Fibroblast of lung (primary cell): ENCODE data around the gene NCOR1. TPM values are rescaled to one million over a fixed set of nuclear protein-coding genes. Genes with fewer than 3 reads are reported as not detected.
"Not testable (repeated sequence)": the region's sequence is repeated elsewhere in the genome, so short reads cannot be mapped to it uniquely, and the experiment has no call there.

ENCODE experiments used
- DNase-seq, 2 donors: peaks; one replicate each; pipeline versions ENCODE4 v3.0.0 to v3.0.0-alpha.2; 2010; ENCODE audit warnings: low read depth in 2 of 2
- H2AFZ ChIP-seq: 2 replicates; pipeline ENCODE4 v1.5.1; 2012; ENCODE audit warnings: low read length, control low read depth, inconsistent platforms
- H3K27ac ChIP-seq: 2 replicates; pipeline ENCODE4 v1.5.1; 2011; ENCODE audit warnings: low read length, control low read depth; ENCODE audit not compliant: insufficient read depth
- H3K27me3 ChIP-seq: 2 replicates; pipeline ENCODE4 v1.5.1; 2011; ENCODE audit warnings: mild to moderate bottlenecking, low read length; ENCODE audit not compliant: control insufficient read depth, insufficient read depth
- H3K36me3 ChIP-seq: 2 replicates; pipeline ENCODE4 v1.5.1; 2011; ENCODE audit warnings: low read length; ENCODE audit not compliant: control insufficient read depth, insufficient read depth
- H3K4me1 ChIP-seq: 2 replicates; pipeline ENCODE4 v1.5.1; 2011; ENCODE audit warnings: low read length; ENCODE audit not compliant: control insufficient read depth, insufficient read depth; ENCODE audit errors: extremely low read depth
- H3K4me2 ChIP-seq: 2 replicates; pipeline ENCODE4 v1.5.1; 2011; ENCODE audit warnings: low read length, control low read depth; ENCODE audit not compliant: insufficient read depth; ENCODE audit errors: extremely low read depth
- H3K4me3 ChIP-seq, 4 experiments: fragments of 200-600 bp in 1 of 4; sonication (generic) in 1 of 4; replicated peaks in 1 of 4; 2 replicates each; pipeline ENCODE4 v1.5.1; 2011 to 2016; ENCODE audit warnings: low read length in 4 of 4, low read depth in 3 of 4, mild to moderate bottlenecking in 3 of 4, control low read depth in 2 of 4, inconsistent platforms in 1 of 4, mixed read lengths in 1 of 4; ENCODE audit not compliant: insufficient read depth in 1 of 4; ENCODE audit errors: control extremely low read depth in 1 of 4
- H3K79me2 ChIP-seq: 2 replicates; pipeline ENCODE4 v1.5.1; 2012; ENCODE audit warnings: mild to moderate bottlenecking, low read length, inconsistent platforms; ENCODE audit not compliant: control insufficient read depth, insufficient read depth
- H3K9ac ChIP-seq: 2 replicates; pipeline ENCODE4 v1.5.1; 2011; ENCODE audit warnings: mild to moderate bottlenecking, low read length, control low read depth; ENCODE audit not compliant: insufficient read depth
- H3K9me3 ChIP-seq: 2 replicates; pipeline ENCODE4 v1.5.1; 2012; ENCODE audit warnings: low read depth, low read length; ENCODE audit not compliant: control insufficient read depth, insufficient read depth
- H4K20me1 ChIP-seq: 2 replicates; pipeline ENCODE4 v1.5.1; 2011; ENCODE audit warnings: low read length; ENCODE audit not compliant: control insufficient read depth, insufficient read depth; ENCODE audit errors: extremely low read depth
- CTCF ChIP-seq, 2 donors: IDR thresholded peaks in 1 of 2; conservative IDR thresholded peaks in 1 of 2; 1 replicate in 1 of 2; 2 replicates in 1 of 2; pipeline ENCODE4 v1.5.1; 2011 to 2012; ENCODE audit warnings: low read length in 2 of 2, control low read depth in 1 of 2, inconsistent platforms in 1 of 2, low read depth in 1 of 2, mild to moderate bottlenecking in 1 of 2
- EZH2 ChIP-seq: IDR thresholded peaks from 2 replicates; pipeline ENCODE4 v1.5.1; 2012; ENCODE audit warnings: low read length, control low read depth, mild to moderate bottlenecking; ENCODE audit errors: missing control alignments
- polyA plus RNA-seq, 2 donors: library from polyadenylated mRNA; depleted of rRNA in 1 of 2; stranded (reverse) in 1 of 2; unstranded in 1 of 2; fragments of >200 nt; gene quantifications; 2 replicates each; pipeline ENCODE4 v1.2.1, GENCODE V29; 2011 to 2012; ENCODE audit warnings: missing spikeins in 1 of 2
- total RNA-seq: library from RNA; depleted of rRNA; stranded (reverse); fragments of >200 nt; gene quantifications from 2 replicates; pipeline ENCODE4 v1.2.1, GENCODE V29; 2014

NCOR1 gene
- total and polyA plus RNA-seq, 2 donors (not counting 1 experiment from before 2014, with no cell fraction given), result 67.6 to 106 TPM

- peaks cover 3% of the 10 kb centered on the region for H3K36me3 ChIP-seq
- DNase-seq, result peak; percentile 61 to 79
- no peaks in the 10 kb centered on the region for H3K4me1 ChIP-seq
- no peak overlapping the region for H3K4me2 ChIP-seq
- no peak overlapping the region for H3K4me3 ChIP-seq
- H3K79me2 ChIP-seq, result no peaks in the 10 kb centered on the region
- no peak overlapping the region for H3K27ac ChIP-seq
- TF ChIP-seq EZH2 (no peak), CTCF (conservative IDR thresholded peaks at IDR 0.05 in 1 of 2, IDR thresholded peaks at IDR 0.05 in 1 of 2; ENCODE audit: low read depth in 1 of 2, low read length in 2 of 2) (no peak)
- H4K20me1 ChIP-seq, result peaks cover 2% of the 10 kb centered on the region
- H3K9me3 ChIP-seq, result no peaks in the 10 kb centered on the region
- no peaks in the 10 kb centered on the region for H3K27me3 ChIP-seq
- no peak overlapping the region for H2AFZ ChIP-seq
- no peak overlapping the region for H3K9ac ChIP-seq
Measured at GRCh38 chr17:16150251-16150856, 65.0 kb downstream of the NCOR1 start.

GRCh38 chr17:16148596-16148995, 66.7 kb downstream of the NCOR1 start:
- TF ChIP-seq EZH2 (no peak), CTCF (conservative IDR thresholded peaks at IDR 0.05 in 1 of 2, IDR thresholded peaks at IDR 0.05 in 1 of 2; ENCODE audit: low read depth in 1 of 2, low read length in 2 of 2) (no peak)
- no peak overlapping the region for H3K4me3 ChIP-seq
- H3K27ac ChIP-seq, result no peak overlapping the region
- no peak overlapping the region for H2AFZ ChIP-seq
- no peaks in the 10 kb centered on the region for H3K4me1 ChIP-seq
- H3K36me3 ChIP-seq, result peaks cover 3% of the 10 kb centered on the region
- H3K4me2 ChIP-seq, result no peak overlapping the region
- no peaks in the 10 kb centered on the region for H3K27me3 ChIP-seq
- H3K9ac ChIP-seq, result no peak overlapping the region
- DNase-seq, result no peak
- H3K9me3 ChIP-seq, result no peaks in the 10 kb centered on the region
- no peaks in the 10 kb centered on the region for H3K79me2 ChIP-seq
- peaks cover 2% of the 10 kb centered on the region for H4K20me1 ChIP-seq

GRCh38 chr17:16145319-16145890, 69.9 kb downstream of the NCOR1 start:
- H3K9me3 ChIP-seq, H3K9ac ChIP-seq, H3K4me2 ChIP-seq, H3K4me3 ChIP-seq, H2AFZ ChIP-seq, H3K4me1 ChIP-seq, H4K20me1 ChIP-seq, H3K27me3 ChIP-seq, H3K79me2 ChIP-seq, H3K27ac ChIP-seq, DNase-seq, H3K36me3 ChIP-seq: not testable (repeated sequence)
